Heart right ventricle (tissue), 16 donors: ENCODE data around the gene ARHGEF19. TPM values are rescaled to one million over a fixed set of nuclear protein-coding genes. Genes with fewer than 3 reads are reported as not detected.

Experiments
- ATAC-seq, 8 donors: fragments of 200-7000 bp; cut with Tn5 transposase; one replicate each; pipeline ENCODE4 v1.9.1; 2020; ENCODE audit warnings: mild to moderate bottlenecking in 8 of 8, moderate library complexity in 8 of 8, moderate number of reproducible peaks in 1 of 8
- DNase-seq, 2 donors: peaks; one replicate each; pipeline ENCODE4 v3.0.0-alpha.2; 2020
- H3K27ac ChIP-seq, 10 donors: fragments of 200-600 bp; sonication (generic) in 2 of 10; one replicate each; pipeline versions ENCODE4 v1.5.0 to v1.8.0; 2020 to 2022; ENCODE audit warnings: mild to moderate bottlenecking in 3 of 10
- H3K27me3 ChIP-seq, 7 donors: fragments of 200-600 bp; one replicate each; pipeline ENCODE4 v1.8.0; 2021 to 2022; ENCODE audit warnings: mild to moderate bottlenecking in 2 of 7
- H3K36me3 ChIP-seq, 9 donors: fragments of 200-600 bp; sonication (generic) in 1 of 9; one replicate each; pipeline versions ENCODE4 v1.5.0 to v1.8.0; 2020 to 2022; ENCODE audit warnings: mild to moderate bottlenecking in 2 of 9
- H3K4me1 ChIP-seq, 9 donors: fragments of 200-600 bp; sonication (generic) in 1 of 9; one replicate each; pipeline versions ENCODE4 v1.5.0 to v1.8.0; 2020 to 2022; ENCODE audit warnings: mild to moderate bottlenecking in 4 of 9
- H3K4me3 ChIP-seq, 10 donors: fragments of 200-600 bp; sonication (generic) in 2 of 10; one replicate each; pipeline versions ENCODE4 v1.5.0 to v1.8.0; 2020 to 2022; ENCODE audit warnings: mild to moderate bottlenecking in 7 of 10, moderate library complexity in 2 of 10
- H3K9me3 ChIP-seq, 11 donors: fragments of 200-600 bp in 10 of 11; sonication (generic) in 2 of 11; one replicate each; pipeline versions ENCODE4 v1.5.0 to v1.8.0; 2013 to 2022; ENCODE audit warnings: mild to moderate bottlenecking in 2 of 11, control low read depth in 1 of 11, moderate library complexity in 1 of 11
- CTCF ChIP-seq, 9 donors: fragments of 200-600 bp; sonication (generic) in 2 of 9; IDR thresholded peaks; one replicate each; pipeline versions ENCODE4 v1.5.0 to v1.8.0; 2021 to 2022; ENCODE audit warnings: antibody characterized with exemption in 9 of 9, mild to moderate bottlenecking in 5 of 9, moderate library complexity in 1 of 9
- WGBS, 2 donors: extraction: QIAGEN DNeasy Blood & Tissue Kit; methylation state at CpG; one replicate each; pipeline ENCODE4 v1.1.7; 2013; ENCODE audit warnings: inconsistent platforms in 1 of 2; 5-methylcytosine and 5-hydroxymethylcytosine counted together
- intact Hi-C, 10 donors: fragments of 100-400 bp; cut with DNase I; formaldehyde crosslinking; loops; one replicate each; pipeline versions ENCODE4 v1.11.1 to v1.14.2; 2022
- polyA plus RNA-seq, 2 donors: library from polyadenylated mRNA; stranded (reverse); fragments of 200-250 nt; gene quantifications; one replicate each; pipeline ENCODE4 v1.2.3, GENCODE V29; 2013
- total RNA-seq, 10 donors: library from RNA; stranded (reverse); fragmentation: NEBNext Ultra II Directional in 3 of 10; extraction: Animal tissue kit (Norgen Biotek cat#: 25700) in 3 of 10; gene quantifications; one replicate each; pipeline versions ENCODE4 v1.2.1 to v1.2.4, GENCODE V29; 2021 to 2023
- donor health status: Arrhythmogenic right ventricular cardiomyopathy.
- donor health status: ischemic (EF 13 %, LVEDD 7.1; RV severe dilation, severe dysfunction).
- donor health status: healthy with polysubstance abuse.
- donor health status: DM: no; HTN: yes; CAD: no.
- donor health status: DM: no; HTN: no; CAD: no.
- donor health status: ischemic (EF 25% LVEDD 6.9; RV normal size, moderate dysfunction).
- donor health status: ischemic (EF 25% LVEDD 5.7; RV mildly dilated, moderate dysfunction).
- donor health status: healthy.
- donor health status: DM: yes; HTN: yes; CAD: no.
- donor health status: Ischemic cardiomyopathy.
- donor health status: ischemic (EF 35%, LVEDD 5.7; RV mildly dilated, moderate dysfunction).
- donor health status: nonischemic (EF 11% LVEDD 7.7; RV severe dilation, severe dysfunction).
- donor health status: DM: yes; HTN: yes; CAD: no.
- donor health status: PGD.
- donor health status: ischemic (EF 29% LVEDD 5.4; RV normal size, mild dysfunction).
- donor health status: nonischemic (EF 23%, LVEDD 6.1; RV moderate dilation, normal function).

The ARHGEF19 gene
- total and polyA plus RNA-seq, 12 donors, result 0.49 to 5.4 (median 1.6) TPM

- H3K4me1 ChIP-seq, result peaks cover 30 to 59% (median 49%) of the 10 kb centered on the region in 9 donors
- H3K9me3 ChIP-seq, result no peaks in the 10 kb centered on the region
- peaks cover 0 to 77% (median 27%) of the 10 kb centered on the region in 9 donors for H3K36me3 ChIP-seq
- no peak for TF ChIP-seq CTCF (IDR thresholded peaks at IDR 0.05)
- H3K27ac ChIP-seq, result no peak overlapping the region
- H3K4me3 ChIP-seq, result no peak overlapping the region
- no peak for DNase-seq
- 95 to 97% methylated on average over 2 of the region's 2 CpGs for WGBS, 2 donors
- ATAC-seq, result no peak
- H3K27me3 ChIP-seq, result no peaks in the 10 kb centered on the region
- intact Hi-C loops, result no loop called here
Observed at GRCh38 chr1:16252912-16253311, 40.5 kb upstream of the ARHGEF19 start.

GRCh38 chr1:16251381-16251780 is 38.9 kb upstream of the ARHGEF19 start:
- no peaks in the 10 kb centered on the region for H3K27me3 ChIP-seq
- H3K4me1 ChIP-seq, result peaks cover 33 to 73% (median 62%) of the 10 kb centered on the region in 9 donors
- intact Hi-C loops, result no loop called here
- 83 to 84% methylated on average over 10 of the region's 10 CpGs for WGBS, 2 donors
- H3K9me3 ChIP-seq, result no peaks in the 10 kb centered on the region
- peaks cover 0 to 75% (median 27%) of the 10 kb centered on the region in 9 donors for H3K36me3 ChIP-seq
- TF ChIP-seq CTCF (IDR thresholded peaks at IDR 0.05), result no peak
- peak overlapping the region in 7 of 10 donors; percentile 16 to 97 (median 78) for H3K27ac ChIP-seq
- DNase-seq, result no peak
- no peak overlapping the region for H3K4me3 ChIP-seq
- no peak for ATAC-seq

- H3K4me1 ChIP-seq, result peaks cover 33 to 74% (median 62%) of the 10 kb centered on the region in 9 donors
- peaks cover 0 to 69% (median 22%) of the 10 kb centered on the region in 9 donors for H3K36me3 ChIP-seq
- DNase-seq (no peak), ATAC-seq (peak in 3 of 8 donors; percentile 11 to 55 (median 15))
- peak overlapping the region in 9 of 10 donors; percentile 47 to 97 (median 74) for H3K27ac ChIP-seq
- intact Hi-C loops, result no loop called here
- WGBS, 2 donors, result 68 to 77% methylated on average over 15 of the region's 15 CpGs
- H3K27me3 ChIP-seq, result no peaks in the 10 kb centered on the region
- no peaks in the 10 kb centered on the region for H3K9me3 ChIP-seq
- no peak for TF ChIP-seq CTCF (IDR thresholded peaks at IDR 0.05)
- no peak overlapping the region for H3K4me3 ChIP-seq
Observed at GRCh38 chr1:16250524-16251251, 38.2 kb upstream of the ARHGEF19 start.

- Histone ChIP-seq H3K4me1 (peaks cover 31 to 72% (median 59%) of the 10 kb centered on the region in 9 donors), H3K36me3 (peaks cover 0 to 64% (median 12%) of the 10 kb centered on the region in 9 donors), H3K27ac (peak overlapping the region; percentile 47 to 97 (median 70)), H3K27me3 (no peaks in the 10 kb centered on the region), H3K9me3 (no peaks in the 10 kb centered on the region), H3K4me3 (no peak overlapping the region)
- peak in 2 of 8 donors; percentile 19 to 23 for ATAC-seq
- DNase-seq, result no peak
- intact Hi-C loops, result loop anchor here in 7 of 10 donors (5.0 to 10.0 kb wide), 4 partner anchors 103 to 167 kb away; partner anchors contain the start of genes FBXO42 (in 3 of the 7) and SZRD1 (in 2 of the 7)
- TF ChIP-seq CTCF (IDR thresholded peaks at IDR 0.05), result no peak
- 65 to 76% methylated on average over 3 of the region's 3 CpGs for WGBS, 2 donors
Observed at GRCh38 chr1:16249596-16250241, 37.3 kb upstream of the ARHGEF19 start.
